HG02678 (cell line): ENCODE measurements around the gene SRRM1.
"Not testable (repeated sequence)": the region's sequence is repeated elsewhere in the genome, so short reads cannot be mapped to it uniquely, and the experiment has no call there.

Source experiments
- ATAC-seq: cut with Tn5 transposase; IDR thresholded peaks from one replicate; pipeline ENCODE4 v1.9.1; 2021; ENCODE audit warnings: mild to moderate bottlenecking, moderate library complexity; ENCODE audit not compliant: unreplicated experiment

SRRM1 gene

DNA sequence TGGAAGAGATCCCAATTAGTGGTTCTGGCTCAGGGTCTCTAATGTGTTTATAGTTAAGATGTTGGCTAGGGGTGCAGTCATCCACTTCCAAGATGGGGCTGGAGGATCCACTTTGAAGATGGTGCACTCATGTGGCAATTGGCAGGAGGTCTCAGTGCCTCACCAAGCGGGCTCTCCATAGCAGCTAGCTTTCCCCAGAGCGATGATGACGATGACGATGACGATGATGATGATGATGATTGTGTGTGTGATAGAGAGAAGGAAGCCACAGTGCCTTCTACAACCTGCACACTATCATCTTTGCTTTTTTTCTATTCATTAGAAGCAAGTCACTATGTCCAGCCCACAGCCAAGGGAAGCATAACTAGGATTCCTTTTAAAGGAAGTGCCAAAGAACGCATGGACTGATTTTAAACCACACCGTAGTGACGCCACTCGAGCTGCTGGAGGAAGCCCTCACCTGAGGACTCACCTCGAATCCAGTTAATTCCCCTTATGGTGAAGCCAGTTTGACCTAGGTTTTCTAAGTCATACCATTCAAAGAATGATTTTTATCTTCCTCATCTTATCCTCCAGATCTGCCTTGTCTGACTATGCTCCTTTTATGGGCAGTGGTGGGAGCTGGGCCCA, 49.4 kb downstream of the SRRM1 start:
- no peak for ATAC-seq

GRCh38 chr1:24693827-24694379, 50.8 kb downstream of the SRRM1 start:
- no peak for ATAC-seq

DNA sequence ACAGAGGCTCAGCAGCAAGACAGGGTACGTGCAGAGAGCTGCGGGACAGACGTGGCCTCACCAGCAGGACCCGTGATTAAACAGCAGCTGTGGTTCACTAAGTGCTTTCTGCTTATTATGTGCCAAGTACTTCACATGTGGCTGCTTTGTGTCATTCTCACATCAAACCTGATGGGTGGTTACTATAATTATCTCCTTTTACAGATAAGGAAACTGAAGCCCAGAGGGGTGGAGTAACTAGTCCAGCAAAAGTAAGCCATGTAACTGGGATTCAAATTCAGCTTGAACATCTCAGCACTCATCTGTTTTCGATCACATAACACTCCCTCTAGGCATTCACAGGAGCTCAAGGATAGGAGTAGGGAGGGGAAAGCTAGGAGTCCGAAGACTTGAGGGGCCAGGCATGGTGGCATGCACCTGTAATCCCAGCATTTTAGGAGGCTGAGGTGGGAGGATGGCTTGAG, 51.3 kb downstream of the SRRM1 start:
- ATAC-seq = no peak

DNA sequence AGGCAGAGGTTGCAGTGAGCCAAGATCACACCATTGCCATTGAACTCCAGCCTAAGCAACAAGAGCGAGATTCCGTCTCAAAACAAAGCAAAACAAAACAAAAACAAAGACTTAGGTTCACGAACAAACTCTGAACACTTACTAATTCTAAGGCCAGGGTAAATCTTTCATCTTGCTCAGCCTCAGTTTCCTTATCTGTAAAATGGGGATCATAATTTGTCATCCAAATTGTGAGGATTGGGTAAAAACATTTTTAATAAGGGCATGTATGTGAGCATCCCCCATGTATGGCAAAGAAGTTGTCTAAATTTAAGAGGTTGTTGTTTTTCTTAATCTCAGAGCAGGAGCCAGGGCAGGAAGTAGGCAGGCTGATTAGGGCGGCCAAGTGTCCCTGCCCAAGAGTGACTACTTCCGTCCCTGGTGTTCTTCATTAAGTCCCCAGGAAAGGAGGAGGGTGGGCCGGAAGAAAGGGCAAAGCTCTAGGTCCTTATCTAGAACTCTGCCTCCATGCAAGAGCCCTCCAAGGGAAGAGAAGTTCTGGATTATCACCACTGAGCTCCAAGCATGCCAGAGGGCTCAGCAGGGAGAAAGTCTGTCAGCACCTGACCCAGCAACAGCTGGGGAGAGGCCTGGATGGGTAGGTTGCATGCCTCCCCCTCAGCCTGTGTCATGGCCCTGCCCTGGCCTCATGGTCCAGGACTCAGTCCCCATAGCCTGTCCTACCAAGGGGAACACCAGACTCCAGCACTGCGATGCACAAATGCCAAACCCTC, 52.3 kb downstream of the SRRM1 start:
- no peak for ATAC-seq

- ATAC-seq = no peak
These were observed 53.1 kb downstream of the SRRM1 start for GRCh38 chr1:24696041-24696755.

DNA sequence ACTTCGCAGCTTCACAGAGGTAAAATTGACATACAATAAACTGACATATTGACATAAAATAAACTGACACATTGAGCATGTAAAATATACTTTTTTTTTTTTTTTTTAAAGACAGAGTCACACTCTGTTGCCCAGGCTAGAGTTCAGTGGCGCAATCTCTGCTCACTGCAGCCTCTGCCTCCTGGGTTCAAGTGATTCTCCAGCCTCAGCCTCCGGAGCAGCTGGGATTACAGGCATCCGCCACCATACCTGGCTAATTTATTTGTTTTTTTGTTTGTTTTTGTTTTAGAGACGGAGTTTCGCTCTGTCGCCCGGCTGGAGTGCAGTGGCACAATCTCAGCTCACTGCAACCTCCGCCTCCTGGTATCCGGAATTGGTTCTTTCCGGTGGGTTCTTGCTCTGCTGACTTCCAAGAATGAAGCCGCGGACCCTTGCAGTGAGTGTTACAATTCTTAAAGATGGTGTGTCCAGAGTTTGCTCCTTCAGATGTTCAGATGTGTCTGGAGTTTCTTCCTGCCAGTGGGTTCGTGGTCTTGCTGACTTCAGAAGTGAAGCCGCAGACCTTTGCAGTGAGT, 53.7 kb downstream of the SRRM1 start:
- ATAC-seq = no peak

GRCh38 chr1:24697453-24698001, 54.4 kb downstream of the SRRM1 start:
- not testable (repeated sequence) for ATAC-seq

DNA sequence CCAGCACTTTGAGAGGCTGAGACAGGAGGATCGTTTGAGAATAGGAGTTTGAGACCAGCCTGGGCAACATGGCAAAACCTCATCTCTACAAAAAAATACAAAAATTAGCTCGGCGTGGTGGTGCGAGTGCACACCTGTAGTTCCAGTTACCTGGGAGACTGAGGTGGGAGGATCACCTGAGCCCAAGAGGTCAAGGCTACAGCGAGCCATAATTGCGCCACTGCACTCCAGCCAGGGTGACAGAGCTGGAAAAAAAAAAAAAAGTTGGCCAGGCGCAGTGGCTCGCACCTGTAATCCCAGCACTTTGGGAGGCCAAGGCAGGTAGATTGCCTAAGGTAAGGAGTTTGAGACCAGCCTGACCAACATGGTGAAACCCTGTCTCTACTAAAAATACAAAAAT, 55.2 kb downstream of the SRRM1 start:
- not testable (repeated sequence) for ATAC-seq

GRCh38 chr1:24699628-24700027, 56.5 kb downstream of the SRRM1 start:
- no peak for ATAC-seq

DNA sequence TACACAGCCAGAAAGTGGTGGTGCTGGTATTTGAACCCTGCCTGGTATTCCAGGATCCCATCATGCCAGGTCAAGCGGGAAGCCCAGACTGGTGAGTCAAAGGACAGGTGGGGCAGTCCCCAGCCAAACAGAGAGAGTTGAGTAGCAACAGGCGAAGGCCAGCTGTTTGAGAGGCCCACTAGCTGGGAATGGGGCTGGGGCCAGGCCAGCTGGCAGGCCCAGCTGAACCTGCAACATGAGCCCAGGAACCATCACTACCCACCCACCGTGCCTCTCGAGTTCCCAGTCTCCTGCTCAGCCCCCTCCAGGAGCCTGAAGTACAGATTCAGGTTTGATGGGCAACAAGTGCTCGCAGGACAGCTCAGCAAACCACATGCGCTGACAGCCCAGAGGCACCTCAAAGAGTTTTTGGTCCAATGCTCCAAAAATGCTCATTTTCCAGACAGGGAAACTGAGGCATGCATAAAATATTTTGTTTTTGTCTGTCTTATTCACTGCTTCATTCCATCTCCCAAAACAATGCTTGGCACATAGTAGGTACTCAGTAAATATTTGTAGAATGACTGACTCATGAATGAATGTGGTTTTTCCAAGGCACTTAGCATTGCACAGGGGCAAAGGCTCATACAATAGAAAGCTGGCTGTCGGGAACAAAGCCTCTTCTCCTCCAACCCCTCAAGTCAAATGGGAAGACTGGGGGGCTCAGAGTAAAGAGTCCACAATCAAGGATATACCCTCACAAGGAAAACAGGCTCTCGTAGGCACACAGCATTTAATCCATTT, 59.6 kb downstream of the SRRM1 start:
- ATAC-seq = no peak

- ATAC-seq = no peak
These were observed 61.5 kb downstream of the SRRM1 start for GRCh38 chr1:24704411-24705259.

- no peak for ATAC-seq
These were observed 62.4 kb downstream of the SRRM1 start for GRCh38 chr1:24705260-24706073.

DNA sequence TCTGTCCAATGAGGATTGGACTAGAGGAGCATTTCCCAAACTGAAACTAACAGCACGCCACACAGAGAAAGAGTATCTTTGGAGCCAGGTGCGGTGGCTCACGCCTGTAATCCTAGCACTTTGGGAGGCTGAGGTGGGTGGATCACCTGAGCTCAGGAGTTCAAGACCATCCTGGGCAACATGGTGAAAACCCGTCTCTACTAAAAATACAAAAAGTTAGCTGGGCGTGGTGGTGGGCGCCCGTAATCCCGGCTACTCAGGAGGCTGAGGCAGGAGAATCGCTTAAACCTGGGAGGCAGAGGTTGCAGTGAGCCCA, 62.9 kb downstream of the SRRM1 start:
- ATAC-seq = not testable (repeated sequence)

DNA sequence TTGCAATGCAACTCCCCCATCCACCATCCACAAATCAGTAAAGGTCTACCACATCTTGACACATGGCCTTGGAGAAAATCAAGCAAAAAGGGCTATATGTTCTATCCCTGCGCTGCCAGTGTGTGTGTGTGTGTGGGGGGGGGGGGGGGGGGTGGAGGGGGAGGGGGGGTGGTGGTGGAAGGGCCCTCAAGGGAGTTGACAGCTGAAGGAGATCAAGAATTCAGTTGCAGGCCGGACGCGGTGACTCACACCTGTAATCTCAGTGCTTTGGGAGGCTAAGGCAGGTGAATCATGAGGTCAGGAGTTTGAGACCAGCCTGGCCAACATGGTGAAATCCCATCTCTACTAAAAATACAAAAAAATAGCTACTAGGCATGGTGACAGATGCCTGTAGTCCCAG, 64.6 kb downstream of the SRRM1 start:
- no peak for ATAC-seq

DNA sequence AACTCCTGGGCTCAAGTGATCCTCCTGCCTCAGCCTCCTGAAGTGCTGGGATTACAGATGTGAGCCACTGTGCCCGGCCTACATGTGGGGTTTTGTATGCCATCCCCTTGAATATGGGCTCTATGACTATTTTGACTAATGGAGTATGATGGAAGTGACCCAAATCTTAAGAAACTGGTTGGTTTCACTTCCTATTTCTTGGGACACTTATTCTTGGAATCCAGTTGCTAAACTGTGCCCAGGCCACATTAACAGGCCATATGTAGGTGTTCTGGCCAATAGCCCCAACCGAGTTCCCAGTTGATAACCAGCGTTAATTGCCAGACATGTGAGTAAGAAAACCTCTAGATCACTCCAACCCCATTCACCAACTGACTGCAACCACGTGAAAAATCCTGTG, 65.8 kb downstream of the SRRM1 start:
- ATAC-seq = no peak

DNA sequence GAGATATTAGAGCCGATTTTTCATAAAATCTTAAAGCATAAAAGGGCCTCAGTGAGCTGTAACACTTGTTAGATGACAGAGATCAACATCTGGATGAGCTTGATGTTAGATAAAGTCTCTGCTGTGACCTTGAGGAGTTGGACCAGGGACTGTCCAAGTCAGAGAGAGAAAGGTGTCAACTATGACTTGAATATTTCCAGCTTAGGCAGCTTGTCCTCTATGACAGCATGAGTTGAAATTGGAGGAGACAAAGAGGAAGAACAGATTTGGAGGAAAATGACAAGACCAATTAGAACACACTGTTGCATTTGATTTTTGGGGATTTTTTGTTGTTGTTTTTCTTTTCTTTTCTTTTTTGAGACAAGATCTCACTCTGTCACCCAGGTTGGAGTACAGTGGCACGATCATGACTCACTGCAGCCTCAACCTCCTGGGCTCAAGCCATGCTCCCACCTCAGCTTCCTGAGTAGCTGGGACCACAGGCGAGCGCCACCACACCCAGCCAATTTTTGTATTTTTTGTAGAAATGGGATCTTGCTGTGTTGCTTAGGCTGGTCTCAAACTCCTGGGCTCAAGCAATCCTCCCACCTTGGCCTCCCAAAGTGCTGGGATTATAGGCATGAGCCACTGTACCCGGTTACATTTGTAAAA, 66.8 kb downstream of the SRRM1 start:
- ATAC-seq = no peak

DNA sequence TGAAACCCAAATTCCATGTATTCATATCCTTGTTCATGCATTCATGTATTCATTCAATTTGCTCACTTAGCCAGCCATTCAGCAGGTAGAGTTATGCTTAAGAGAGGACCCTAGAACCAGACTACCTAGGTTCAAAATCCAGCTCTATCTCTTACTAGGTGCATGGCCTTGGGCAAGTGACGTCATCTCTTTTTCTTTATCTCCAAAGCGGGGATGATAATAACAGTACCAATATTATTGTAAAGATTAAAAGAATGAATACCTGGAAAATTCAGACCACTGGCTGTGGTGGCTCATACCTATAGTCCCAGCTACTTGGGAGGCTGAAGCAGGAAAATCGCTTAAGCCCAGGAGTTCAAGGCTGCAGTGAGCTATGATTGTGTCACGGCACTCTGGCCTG, 68.2 kb downstream of the SRRM1 start:
- ATAC-seq = no peak

GRCh38 chr1:24713176-24713575, 70.1 kb downstream of the SRRM1 start:
- no peak for ATAC-seq
